OCI-LY3 (cell line): ENCODE data around the gene LENG8.

Source experiments
- H2AFZ ChIP-seq: fragments of 200-600, 300-600 bp; shearing (Covaris generic); 2 replicates; pipeline ENCODE4 v1.6.0; 2014; ENCODE audit warnings: antibody characterized with exemption, low read depth, low read length
- H3K27ac ChIP-seq: fragments of 200-600, 300-600 bp; sonication (generic); 2 replicates; pipeline ENCODE4 v1.5.1; 2014; ENCODE audit warnings: mild to moderate bottlenecking, low read length, moderate library complexity, mixed read lengths
- H3K27me3 ChIP-seq: fragments of 200-600, 300-600 bp; sonication (generic); 2 replicates; pipeline ENCODE4 v1.6.1; 2014; ENCODE audit warnings: low read depth, low read length, mixed read lengths
- H3K36me3 ChIP-seq: fragments of 200-600, 300-600 bp; sonication (generic); replicated peaks from 2 replicates; pipeline ENCODE3; 2014; ENCODE audit warnings: low read depth, low read length, mixed read lengths
- H3K4me1 ChIP-seq: fragments of 300-600, 200-600 bp; sonication (generic); 2 replicates; pipeline ENCODE4 v1.6.1; 2014; ENCODE audit warnings: low read length, mixed read lengths
- H3K4me2 ChIP-seq: fragments of 200-600, 300-600 bp; sonication (generic); 2 replicates; pipeline ENCODE4 v1.6.1; 2014; ENCODE audit warnings: low read length, mixed read lengths
- H3K4me3 ChIP-seq: fragments of 300-600, 200-600 bp; sonication (generic); 2 replicates; pipeline ENCODE4 v1.5.1; 2014; ENCODE audit warnings: antibody characterized with exemption, mild to moderate bottlenecking, low read length, moderate library complexity
- H3K79me2 ChIP-seq: fragments of 300-600, 200-600 bp; shearing (Covaris generic); 2 replicates; pipeline ENCODE4 v1.6.1; 2014; ENCODE audit warnings: mild to moderate bottlenecking, low read length, mixed read lengths
- H3K9ac ChIP-seq: fragments of 300-600, 200-600 bp; shearing (Covaris generic); 2 replicates; pipeline ENCODE4 v1.6.0; 2014; ENCODE audit warnings: mild to moderate bottlenecking, low read length, moderate library complexity
- H3K9me3 ChIP-seq: fragments of 200-600, 300-600 bp; shearing (Covaris generic); 2 replicates; pipeline ENCODE4 v1.6.1; 2014; ENCODE audit warnings: low read length, mixed read lengths; ENCODE audit not compliant: insufficient read depth
- H4K20me1 ChIP-seq: fragments of 200-600, 300-600 bp; sonication (generic); 2 replicates; pipeline ENCODE4 v1.6.1; 2016; ENCODE audit warnings: low read length, mixed read lengths; ENCODE audit not compliant: insufficient read depth
- EZH2phosphoT487 ChIP-seq: fragments of 200-600 bp; shearing (Covaris generic); IDR thresholded peaks from 2 replicates; pipeline ENCODE4 v1.6.1; 2018; ENCODE audit warnings: antibody characterized with exemption, mixed run types, low read depth
- TF ChIP-seq, protein P1 (sequence below): fragments of 200-600, 300-600 bp; sonication (generic); IDR thresholded peaks from 2 replicates; pipeline ENCODE4 v1.5.1; 2014; ENCODE audit warnings: antibody characterized with exemption, low read length, low read depth

LENG8 gene

DNA sequence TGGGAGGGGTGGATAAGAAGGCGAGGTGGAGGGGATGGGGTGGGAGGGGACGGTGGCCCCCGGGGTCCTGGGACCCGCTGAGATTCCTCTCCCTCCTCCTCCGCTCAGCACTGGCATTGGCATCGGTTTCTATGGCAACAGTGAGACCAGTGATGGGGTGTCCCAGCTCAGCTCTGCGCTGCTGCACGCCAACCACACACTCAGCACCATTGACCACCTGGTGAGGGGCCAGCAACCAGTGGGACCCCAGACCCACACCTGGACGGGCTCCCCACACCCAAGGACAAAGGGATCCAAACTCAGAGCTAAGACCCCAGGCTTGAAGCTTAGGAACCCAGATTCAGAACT, 27.9 kb upstream of the LENG8 start:
- Histone ChIP-seq H3K36me3 (no peaks in the 10 kb centered on the region), H4K20me1 (no peaks in the 10 kb centered on the region), H3K9ac (no peak overlapping the region), H3K4me3 (no peak overlapping the region), H2AFZ (no peak overlapping the region), H3K9me3 (no peaks in the 10 kb centered on the region), H3K27me3 (no peaks in the 10 kb centered on the region), H3K27ac (no peak overlapping the region), H3K4me2 (no peak overlapping the region), H3K79me2 (no peaks in the 10 kb centered on the region), H3K4me1 (no peaks in the 10 kb centered on the region)
- TF ChIP-seq EZH2phosphoT487, result no peak
- TF ChIP-seq, protein P1, sequence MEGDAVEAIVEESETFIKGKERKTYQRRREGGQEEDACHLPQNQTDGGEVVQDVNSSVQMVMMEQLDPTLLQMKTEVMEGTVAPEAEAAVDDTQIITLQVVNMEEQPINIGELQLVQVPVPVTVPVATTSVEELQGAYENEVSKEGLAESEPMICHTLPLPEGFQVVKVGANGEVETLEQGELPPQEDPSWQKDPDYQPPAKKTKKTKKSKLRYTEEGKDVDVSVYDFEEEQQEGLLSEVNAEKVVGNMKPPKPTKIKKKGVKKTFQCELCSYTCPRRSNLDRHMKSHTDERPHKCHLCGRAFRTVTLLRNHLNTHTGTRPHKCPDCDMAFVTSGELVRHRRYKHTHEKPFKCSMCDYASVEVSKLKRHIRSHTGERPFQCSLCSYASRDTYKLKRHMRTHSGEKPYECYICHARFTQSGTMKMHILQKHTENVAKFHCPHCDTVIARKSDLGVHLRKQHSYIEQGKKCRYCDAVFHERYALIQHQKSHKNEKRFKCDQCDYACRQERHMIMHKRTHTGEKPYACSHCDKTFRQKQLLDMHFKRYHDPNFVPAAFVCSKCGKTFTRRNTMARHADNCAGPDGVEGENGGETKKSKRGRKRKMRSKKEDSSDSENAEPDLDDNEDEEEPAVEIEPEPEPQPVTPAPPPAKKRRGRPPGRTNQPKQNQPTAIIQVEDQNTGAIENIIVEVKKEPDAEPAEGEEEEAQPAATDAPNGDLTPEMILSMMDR, result no peak

DNA sequence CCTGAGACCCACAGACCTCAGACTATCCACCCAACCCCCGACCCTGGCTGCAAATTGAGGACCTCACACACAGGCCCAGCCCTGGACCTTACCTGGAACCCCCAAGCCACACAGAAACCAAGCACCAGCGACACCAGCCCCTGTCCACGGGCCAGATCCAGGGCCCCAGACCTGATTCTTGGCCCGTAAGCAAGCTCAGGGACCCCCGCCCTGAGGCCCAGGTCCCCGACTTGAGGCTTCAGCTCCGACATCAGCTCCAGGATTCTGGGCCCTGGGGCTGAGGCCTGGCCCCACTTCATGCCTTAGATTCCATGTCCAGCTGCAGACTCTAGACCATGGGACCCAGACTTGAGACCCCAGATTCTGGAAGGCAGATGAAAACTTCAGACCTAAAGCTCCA, 27.5 kb upstream of the LENG8 start:
- H4K20me1 ChIP-seq, result no peaks in the 10 kb centered on the region
- TF ChIP-seq, protein P1, result no peak
- no peak for TF ChIP-seq EZH2phosphoT487
- H3K27me3 ChIP-seq, result no peaks in the 10 kb centered on the region
- no peak overlapping the region for H3K9ac ChIP-seq
- H3K4me3 ChIP-seq, result no peak overlapping the region
- H3K4me2 ChIP-seq, result no peak overlapping the region
- H3K4me1 ChIP-seq, result no peaks in the 10 kb centered on the region
- no peaks in the 10 kb centered on the region for H3K9me3 ChIP-seq
- H3K79me2 ChIP-seq, result no peaks in the 10 kb centered on the region
- H3K27ac ChIP-seq, result no peak overlapping the region
- no peak overlapping the region for H2AFZ ChIP-seq
- H3K36me3 ChIP-seq, result no peaks in the 10 kb centered on the region

DNA sequence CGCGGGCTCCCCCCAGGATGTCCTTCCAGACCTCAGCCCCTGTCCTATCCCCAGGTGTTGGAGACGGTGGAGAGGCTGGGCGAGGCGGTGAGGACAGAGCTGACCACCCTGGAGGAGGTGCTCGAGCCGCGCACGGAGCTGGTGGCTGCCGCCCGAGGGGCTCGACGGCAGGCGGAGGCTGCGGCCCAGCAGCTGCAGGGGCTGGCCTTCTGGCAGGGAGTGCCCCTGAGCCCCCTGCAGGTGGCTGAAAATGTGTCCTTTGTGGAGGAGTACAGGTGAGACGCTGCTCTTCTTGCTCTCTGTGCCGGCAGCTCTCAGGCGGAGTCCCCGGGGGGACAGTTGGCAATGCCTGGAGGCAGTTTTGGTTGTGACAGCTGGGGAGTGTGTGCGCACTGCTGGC, 26.9 kb upstream of the LENG8 start:
- Histone ChIP-seq H3K27ac (no peak overlapping the region), H4K20me1 (no peaks in the 10 kb centered on the region), H3K9ac (no peak overlapping the region), H3K79me2 (no peaks in the 10 kb centered on the region), H3K36me3 (no peaks in the 10 kb centered on the region), H3K9me3 (no peaks in the 10 kb centered on the region), H3K4me1 (no peaks in the 10 kb centered on the region), H3K27me3 (no peaks in the 10 kb centered on the region), H3K4me2 (no peak overlapping the region), H2AFZ (no peak overlapping the region), H3K4me3 (no peak overlapping the region)
- no peak for TF ChIP-seq EZH2phosphoT487

DNA sequence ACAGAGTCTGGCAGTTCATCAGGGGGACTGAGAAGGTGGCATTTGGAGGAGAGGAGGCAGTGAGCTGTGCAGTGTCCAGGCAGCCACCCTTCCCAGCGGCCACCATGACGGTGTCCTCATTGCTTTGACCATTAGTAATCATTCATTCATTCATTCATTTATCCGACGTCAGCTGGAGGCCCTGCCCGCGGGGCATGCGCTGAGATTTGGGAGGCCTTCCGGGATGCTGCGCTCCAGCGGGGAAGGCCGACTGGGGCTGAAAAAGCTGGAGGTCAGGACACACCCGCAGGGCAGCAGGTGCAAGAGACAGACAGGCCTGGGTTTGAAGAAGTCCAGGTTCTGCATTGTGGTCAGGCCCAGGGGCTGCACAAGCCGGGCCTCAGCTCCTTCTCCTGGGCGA, 24.8 kb upstream of the LENG8 start:
- no peak overlapping the region for H3K27ac ChIP-seq
- no peak overlapping the region for H3K9ac ChIP-seq
- H3K36me3 ChIP-seq, result no peaks in the 10 kb centered on the region
- no peaks in the 10 kb centered on the region for H3K4me1 ChIP-seq
- no peaks in the 10 kb centered on the region for H4K20me1 ChIP-seq
- H3K4me2 ChIP-seq, result no peak overlapping the region
- no peak for TF ChIP-seq EZH2phosphoT487
- TF ChIP-seq, protein P1, result no peak
- no peak overlapping the region for H2AFZ ChIP-seq
- H3K79me2 ChIP-seq, result no peaks in the 10 kb centered on the region
- H3K4me3 ChIP-seq, result no peak overlapping the region
- H3K27me3 ChIP-seq, result peaks cover 3% of the 10 kb centered on the region; the same call in 1 of the 2 replicates
- no peaks in the 10 kb centered on the region for H3K9me3 ChIP-seq
